IMR-90 (cell line): ENCODE measurements around the gene LTO1. TPM values are rescaled to one million over a fixed set of nuclear protein-coding genes. Genes with fewer than 3 reads are reported as not detected.
A peak's percentile ranks its signal among the peaks of the same experiment; 100 is the strongest.

Experiments
- ATAC-seq: fragments of 200-7000 bp; cut with Tn5 transposase; 2 replicates; pipeline ENCODE4 v1.9.1; 2020; ENCODE audit warnings: low read depth, mild to moderate bottlenecking, moderate library complexity
- BruUV-seq: library from RNA; stranded (reverse); fragments of 400-500 nt; replicated peaks from 2 replicates; lab custom pipeline; 2021; lab: Mats Ljungman, UMichigan
- CTCF ChIA-PET: fragments of 300-600 bp; formaldehyde crosslinking; extraction: SDS; loops from one replicate; lab custom pipeline; 2021; ENCODE audit warnings: antibody characterized with exemption; lab: Yijun Ruan, JAX
- POLR2A ChIA-PET: fragments of 300-600 bp; sonication (Branson Sonifier 250); formaldehyde crosslinking; loops from one replicate; lab custom pipeline; 2022; ENCODE audit warnings: antibody characterized with exemption; ENCODE audit not compliant: unreplicated experiment; lab: Charles Lee
- DNase-seq: peaks from one replicate; pipeline ENCODE4 v3.0.0; 2013
- H2AFZ ChIP-seq: replicated peaks from 2 replicates; pipeline ENCODE3; 2013; ENCODE audit warnings: low read length, mild to moderate bottlenecking; ENCODE audit not compliant: poor library complexity
- H2AK5ac ChIP-seq: 2 replicates; pipeline ENCODE4 v1.6.1; 2013; ENCODE audit warnings: low read depth, low read length, inconsistent platforms
- H2AK9ac ChIP-seq: replicated peaks from 2 replicates; pipeline ENCODE3; 2013; ENCODE audit warnings: mild to moderate bottlenecking, low read depth, low read length, moderate library complexity; ENCODE audit not compliant: poor library complexity
- H2BK120ac ChIP-seq: 2 replicates; pipeline ENCODE4 v1.6.1; 2013; ENCODE audit warnings: low read depth, low read length, inconsistent platforms
- H2BK15ac ChIP-seq: 3 replicates; pipeline ENCODE4 v1.6.1; 2013; ENCODE audit warnings: low read depth, low read length, inconsistent platforms
- H2BK20ac ChIP-seq: 2 replicates; pipeline ENCODE4 v1.6.1; 2013; ENCODE audit warnings: low read depth, mild to moderate bottlenecking, inconsistent platforms, low read length, moderate library complexity
- H2BK5ac ChIP-seq: 2 replicates; pipeline ENCODE4 v1.6.1; 2013; ENCODE audit warnings: mild to moderate bottlenecking, low read depth, low read length, inconsistent platforms; ENCODE audit not compliant: poor library complexity, severe bottlenecking
- H3K14ac ChIP-seq: replicated peaks from 2 replicates; pipeline ENCODE4 v1.6.1; 2013; ENCODE audit warnings: low read depth, low read length, inconsistent platforms
- H3K18ac ChIP-seq: 2 replicates; pipeline ENCODE4 v1.6.1; 2013; ENCODE audit warnings: low read depth, low read length, control low read depth
- H3K23ac ChIP-seq: 2 replicates; pipeline ENCODE4 v1.6.1; 2013; ENCODE audit warnings: low read depth, low read length, inconsistent platforms
- H3K27ac ChIP-seq: 2 replicates; pipeline ENCODE4 v1.5.1; 2013; ENCODE audit warnings: mild to moderate bottlenecking, control low read depth, low read length; ENCODE audit not compliant: insufficient read depth
- H3K27me3 ChIP-seq: 2 replicates; pipeline ENCODE4 v1.6.1; 2013; ENCODE audit warnings: low read length; ENCODE audit not compliant: control insufficient read depth, insufficient read depth
- H3K36me3 ChIP-seq: 2 replicates; pipeline ENCODE4 v1.6.1; 2013; ENCODE audit warnings: low read length, mixed read lengths; ENCODE audit not compliant: control insufficient read depth, insufficient read depth
- H3K4ac ChIP-seq: 2 replicates; pipeline ENCODE4 v1.6.1; 2013; ENCODE audit warnings: low read depth, low read length, inconsistent platforms
- H3K4me1 ChIP-seq: 2 replicates; pipeline ENCODE4 v1.6.1; 2013; ENCODE audit warnings: low read length, mixed read lengths; ENCODE audit not compliant: control insufficient read depth, insufficient read depth
- H3K4me2 ChIP-seq: 2 replicates; pipeline ENCODE4 v1.6.1; 2013; ENCODE audit warnings: low read depth, mild to moderate bottlenecking, control low read depth, low read length, moderate library complexity
- H3K4me3 ChIP-seq: 2 replicates; pipeline ENCODE4 v1.5.1; 2013; ENCODE audit warnings: low read depth, mild to moderate bottlenecking, control low read depth, low read length, moderate library complexity; ENCODE audit not compliant: insufficient read depth
- H3K56ac ChIP-seq: 2 replicates; pipeline ENCODE4 v1.6.1; 2013; ENCODE audit warnings: low read length, inconsistent platforms; ENCODE audit not compliant: insufficient read depth; ENCODE audit errors: extremely low read depth
- H3K79me1 ChIP-seq, 2 experiments: 2 replicates each; pipeline ENCODE4 v1.6.1; 2013; ENCODE audit warnings: low read length in 2 of 2, inconsistent platforms in 1 of 2, low read depth in 1 of 2
- H3K9ac ChIP-seq: 2 replicates; pipeline ENCODE4 v1.6.1; 2013; ENCODE audit warnings: low read depth, low read length, control low read depth
- H3K9me1 ChIP-seq: 2 replicates; pipeline ENCODE4 v1.6.1; 2013; ENCODE audit warnings: low read length, inconsistent platforms; ENCODE audit not compliant: insufficient read depth
- H3K9me3 ChIP-seq: 2 replicates; pipeline ENCODE4 v1.6.1; 2013; ENCODE audit warnings: low read length; ENCODE audit not compliant: control insufficient read depth, insufficient read depth
- H4K20me1 ChIP-seq: 2 replicates; pipeline ENCODE4 v1.6.1; 2013; ENCODE audit warnings: low read length, inconsistent platforms; ENCODE audit not compliant: insufficient read depth
- H4K5ac ChIP-seq: 2 replicates; pipeline ENCODE4 v1.6.1; 2013; ENCODE audit warnings: mild to moderate bottlenecking, low read depth, low read length, control low read depth
- H4K8ac ChIP-seq, 2 experiments: 2 replicates each; pipeline ENCODE4 v1.6.1; 2013; ENCODE audit warnings: low read depth in 2 of 2, low read length in 2 of 2, control low read depth in 1 of 2, inconsistent platforms in 1 of 2
- H4K91ac ChIP-seq: 2 replicates; pipeline ENCODE4 v1.6.1; 2013; ENCODE audit warnings: low read depth, low read length, inconsistent platforms; ENCODE audit not compliant: insufficient read depth
- CTCF ChIP-seq: conservative IDR thresholded peaks from 2 replicates; pipeline ENCODE4 v1.5.1; 2012; ENCODE audit warnings: mild to moderate bottlenecking, low read depth, low read length, improper control_type of control experiment
- MAFK ChIP-seq: IDR thresholded peaks from 2 replicates; pipeline ENCODE4 v1.6.1; 2012; ENCODE audit warnings: low read depth, low read length, improper control_type of control experiment
- NFE2L2 ChIP-seq: fragments of 150-350 bp; IDR thresholded peaks from 2 replicates; pipeline ENCODE4 v1.6.1; 2016; ENCODE audit warnings: low read depth, mild to moderate bottlenecking, low read length
- POLR2A ChIP-seq: IDR thresholded peaks from 2 replicates; pipeline ENCODE4 v1.6.1; 2012; ENCODE audit warnings: mild to moderate bottlenecking, low read depth, low read length
- RAD21 ChIP-seq: IDR thresholded peaks from 2 replicates; pipeline ENCODE4 v1.6.1; 2012; ENCODE audit warnings: low read length, improper control_type of control experiment
- RCOR1 ChIP-seq: IDR thresholded peaks from 2 replicates; pipeline ENCODE4 v1.6.1; 2012; ENCODE audit warnings: mild to moderate bottlenecking, low read length, improper control_type of control experiment; ENCODE audit not compliant: insufficient replicate concordance
- SMC3 ChIP-seq: fragments of 150-350 bp; IDR thresholded peaks from 2 replicates; pipeline ENCODE4 v1.6.1; 2016; ENCODE audit warnings: low read depth, mild to moderate bottlenecking, antibody characterized with exemption, low read length, moderate library complexity
- WGBS, 2 experiments: methylation state at CpG; one replicate each; pipeline versions ENCODE4 v1.1.5 to v1.1.7; 2013; ENCODE audit warnings: missing lambda C conversion rate in 2 of 2; ENCODE audit not compliant: insufficient read length in 1 of 2; ENCODE audit errors: extremely low coverage in 2 of 2; 5-methylcytosine and 5-hydroxymethylcytosine counted together
- dilution Hi-C: fragments of 300-500 bp; cut with HindIII; formaldehyde crosslinking; loops from one replicate; pipeline ENCODE4 v1.14.3; 2018; ENCODE audit warnings: low sequenced_read_pairs; ENCODE audit not compliant: unreplicated experiment
- in situ Hi-C: fragments of 300-500 bp; cut with MboI; formaldehyde crosslinking; loops from 3 replicates; pipeline ENCODE4 v1.14.3; 2019; ENCODE audit warnings: low sequenced_read_pairs, inconsistent platforms, mixed read lengths
- intact Hi-C: fragments of 100-400 bp; cut with micrococcal nuclease; formaldehyde crosslinking; loops from 2 replicates; pipeline ENCODE4 v1.10.0; 2022
- polyA plus RNA-seq, 3 experiments: library from polyadenylated mRNA; depleted of rRNA; stranded (reverse); fragments of >200 nt; gene quantifications; 2 replicates each; pipeline ENCODE4 v1.2.3, GENCODE V29; 2012; ENCODE audit warnings: low replicate concordance in 1 of 3
- total RNA-seq: library from RNA; depleted of rRNA; stranded (reverse); fragments of >200 nt; gene quantifications from 2 replicates; pipeline ENCODE4 v1.2.3, GENCODE V29; 2012

The LTO1 gene
- total and polyA plus RNA-seq, 2 of the 4 experiments (the other 2 are of a cell fraction): 8.2 to 23.5 TPM

DNA sequence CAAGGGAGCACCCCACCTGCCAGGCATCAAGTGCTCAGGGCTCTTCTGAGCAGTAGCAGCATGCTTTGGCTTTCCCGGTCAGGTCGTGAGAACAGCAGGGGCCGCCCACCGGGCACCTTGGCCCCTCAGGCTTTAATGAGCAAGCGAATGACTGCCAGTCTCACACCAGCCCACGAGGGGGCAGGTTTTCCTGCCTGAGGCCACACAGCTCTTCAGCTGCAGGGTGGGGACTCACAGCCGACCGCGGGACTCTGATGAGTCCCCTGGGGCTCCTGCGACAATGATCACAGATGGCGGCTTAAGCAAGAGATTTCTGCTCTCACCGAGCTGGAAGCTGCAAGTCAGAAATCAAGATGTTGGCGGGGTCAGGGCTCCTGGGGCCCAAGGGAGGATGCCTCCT is 43.0 kb upstream of the LTO1 start:
- Histone ChIP-seq H3K14ac (no peak overlapping the region), H3K36me3 (no peaks in the 10 kb centered on the region), H3K4me3 (no peak overlapping the region), H3K9me1 (no peaks in the 10 kb centered on the region), H4K91ac (no peak overlapping the region), H3K18ac (no peak overlapping the region), H2BK20ac (no peak overlapping the region), H3K9ac (no peak overlapping the region), H4K8ac (no peak overlapping the region), H2AK5ac (no peak overlapping the region), H3K4ac (no peak overlapping the region), H2AK9ac (no peak overlapping the region), H2BK5ac (no peak overlapping the region), H3K56ac (no peak overlapping the region), H3K23ac (no peak overlapping the region), H4K5ac (no peak overlapping the region), H3K27me3 (peaks cover 71% of the 10 kb centered on the region), H3K79me1 (no peaks in the 10 kb centered on the region), H2AFZ (no peak overlapping the region), H3K9me3 (no peaks in the 10 kb centered on the region), H3K4me2 (no peak overlapping the region), H3K27ac (no peak overlapping the region), H2BK120ac (no peak overlapping the region), H2BK15ac (no peak overlapping the region), H3K4me1 (no peaks in the 10 kb centered on the region), H4K20me1 (no peaks in the 10 kb centered on the region)
- dilution Hi-C loops (no loop called here), in situ Hi-C loops (loop anchor here (10.0 kb wide), 1 partner anchor 477 kb away; no protein-coding TSS in a partner anchor), intact Hi-C loops (no loop called here)
- DNase-seq (peak; percentile 23), ATAC-seq (peak; percentile 77)
- TF ChIP-seq RAD21 (peak; percentile 77), CTCF (peak; percentile 65), RCOR1 (no peak), SMC3 (peak; percentile 76), MAFK (no peak), NFE2L2 (no peak), POLR2A (no peak)
- BruUV-seq: no TSS peak
- ChIA-PET POLR2A (no interaction called here), CTCF (interaction anchor here (0.6 to 1.9 kb wide), 4 partner anchors 31 to 92 kb away, joined by 3 to 6 read pairs (median 3); no protein-coding TSS in a partner anchor)
- WGBS, 2 experiments: 0% methylated on average over 6 of the region's 13 CpGs; no CpG with 5 or more reads in 1 of the 2 experiments
